Measurements from ENCODE around the gene PDK4. TPM values are rescaled to one million over a fixed set of nuclear protein-coding genes. Genes with fewer than 3 reads are reported as not detected.

Gene PDK4
- total RNA-seq, 1 donor from 2014 or later = 0.53 TPM

GRCh38 chr7:95547361-95548348, 48.7 kb downstream of the PDK4 start:
- no peaks in the 10 kb centered on the region for H3K36me3 ChIP-seq (ENCODE audit: control insufficient read depth, insufficient read depth, low read length)
- no peaks in the 10 kb centered on the region for H3K27me3 ChIP-seq (ENCODE audit: control insufficient read depth, insufficient read depth, low read length)
- no peak overlapping the region for H3K4me3 ChIP-seq (ENCODE audit: low read depth, low read length)
- no peak for FAIRE-seq
- DNase-seq (ENCODE audit: low read depth) = no peak
- TF ChIP-seq CTCF (IDR thresholded peaks at IDR 0.05; ENCODE audit: insufficient read depth, low read length, severe bottlenecking) = no peak

GRCh38 chr7:95546647-95547046, 49.7 kb downstream of the PDK4 start:
- TF ChIP-seq CTCF (IDR thresholded peaks at IDR 0.05; ENCODE audit: insufficient read depth, low read length, severe bottlenecking) = no peak
- Histone ChIP-seq H3K36me3 (ENCODE audit: control insufficient read depth, insufficient read depth, low read length) (no peaks in the 10 kb centered on the region), H3K27me3 (ENCODE audit: control insufficient read depth, insufficient read depth, low read length) (no peaks in the 10 kb centered on the region), H3K4me3 (ENCODE audit: low read depth, low read length) (no peak overlapping the region)
- DNase-seq (ENCODE audit: low read depth) = no peak
- FAIRE-seq = no peak

GRCh38 chr7:95545673-95546072, 50.6 kb downstream of the PDK4 start:
- Histone ChIP-seq H3K27me3 (ENCODE audit: control insufficient read depth, insufficient read depth, low read length) (no peaks in the 10 kb centered on the region), H3K4me3 (ENCODE audit: low read depth, low read length) (no peak overlapping the region), H3K36me3 (ENCODE audit: control insufficient read depth, insufficient read depth, low read length) (no peaks in the 10 kb centered on the region)
- DNase-seq (ENCODE audit: low read depth) (peak; percentile 62), FAIRE-seq (no peak)
- TF ChIP-seq CTCF (IDR thresholded peaks at IDR 0.05; ENCODE audit: insufficient read depth, low read length, severe bottlenecking) = no peak

- Histone ChIP-seq H3K27me3 (ENCODE audit: control insufficient read depth, insufficient read depth, low read length) (no peaks in the 10 kb centered on the region), H3K36me3 (ENCODE audit: control insufficient read depth, insufficient read depth, low read length) (no peaks in the 10 kb centered on the region), H3K4me3 (ENCODE audit: low read depth, low read length) (peak overlapping the region; percentile 10)
- FAIRE-seq (no peak), DNase-seq (ENCODE audit: low read depth) (peak; percentile 73)
- TF ChIP-seq CTCF (IDR thresholded peaks at IDR 0.05; ENCODE audit: insufficient read depth, low read length, severe bottlenecking) = peak; percentile 73
Measured at GRCh38 chr7:95545007-95545615, 51.2 kb downstream of the PDK4 start.

GRCh38 chr7:95544171-95544570, 52.1 kb downstream of the PDK4 start:
- no peaks in the 10 kb centered on the region for H3K27me3 ChIP-seq (ENCODE audit: control insufficient read depth, insufficient read depth, low read length)
- H3K36me3 ChIP-seq (ENCODE audit: control insufficient read depth, insufficient read depth, low read length) = no peaks in the 10 kb centered on the region
- DNase-seq (ENCODE audit: low read depth) (no peak), FAIRE-seq (no peak)
- H3K4me3 ChIP-seq (ENCODE audit: low read depth, low read length) = no peak overlapping the region
- no peak for TF ChIP-seq CTCF (IDR thresholded peaks at IDR 0.05; ENCODE audit: insufficient read depth, low read length, severe bottlenecking)
